Osteoblast (primary cell): ENCODE data around the gene NEUROG1. TPM values are rescaled to one million over a fixed set of nuclear protein-coding genes. Genes with fewer than 3 reads are reported as not detected.

Source experiments
- DNase-seq: peaks from one replicate; pipeline ENCODE4 v3.0.0; 2011; ENCODE audit warnings: low spot score, mixed read lengths; ENCODE audit not compliant: insufficient read length; ENCODE audit errors: missing footprints
- H2AFZ ChIP-seq: 2 replicates; pipeline ENCODE4 v1.6.0; 2011; ENCODE audit warnings: mild to moderate bottlenecking, low read length
- H3K27ac ChIP-seq: 2 replicates; pipeline ENCODE4 v1.5.1; 2011; ENCODE audit warnings: mild to moderate bottlenecking, low read depth, low read length, moderate library complexity
- H3K27me3 ChIP-seq: 2 replicates; pipeline ENCODE4 v1.6.0; 2012; ENCODE audit warnings: mild to moderate bottlenecking, control low read depth, inconsistent platforms, low read length, moderate library complexity; ENCODE audit not compliant: insufficient read depth
- H3K36me3 ChIP-seq: 2 replicates; pipeline ENCODE4 v1.5.1; 2011; ENCODE audit warnings: mild to moderate bottlenecking, low read length, control low read depth, moderate library complexity; ENCODE audit not compliant: insufficient read depth
- H3K4me1 ChIP-seq: 2 replicates; pipeline ENCODE4 v1.5.1; 2011; ENCODE audit warnings: mild to moderate bottlenecking, low read length, control low read depth, moderate library complexity; ENCODE audit not compliant: insufficient read depth
- H3K4me2 ChIP-seq: 2 replicates; pipeline ENCODE4 v1.6.0; 2011; ENCODE audit warnings: mild to moderate bottlenecking, low read length; ENCODE audit not compliant: insufficient read depth
- H3K4me3 ChIP-seq: fragments of 200-600 bp; sonication (generic); 3 replicates; pipeline ENCODE4 v1.5.1; 2012; ENCODE audit warnings: mild to moderate bottlenecking, low read length, inconsistent platforms; ENCODE audit not compliant: insufficient read depth
- H3K79me2 ChIP-seq: 2 replicates; pipeline ENCODE4 v1.6.0; 2012; ENCODE audit warnings: mild to moderate bottlenecking, low read length, control low read depth, inconsistent platforms; ENCODE audit not compliant: insufficient read depth
- H3K9me3 ChIP-seq: 2 replicates; pipeline ENCODE4 v1.5.1; 2011; ENCODE audit warnings: low read depth, low read length, control low read depth
- H4K20me1 ChIP-seq: 2 replicates; pipeline ENCODE4 v1.6.0; 2012; ENCODE audit warnings: mild to moderate bottlenecking, low read length, control low read depth; ENCODE audit not compliant: insufficient read depth
- total RNA-seq: library from RNA; depleted of rRNA; stranded (reverse); fragments of >200 nt; gene quantifications from 2 replicates; pipeline ENCODE4 v1.2.3, GENCODE V29; 2012
- TF ChIP-seq, protein P1 (sequence below): IDR thresholded peaks from 2 replicates; pipeline ENCODE4 v1.5.1; 2011; ENCODE audit warnings: mild to moderate bottlenecking, low read depth, low read length, moderate library complexity; ENCODE audit errors: extremely low read depth

Gene NEUROG1
- total RNA-seq, 1 donor = not detected

DNA sequence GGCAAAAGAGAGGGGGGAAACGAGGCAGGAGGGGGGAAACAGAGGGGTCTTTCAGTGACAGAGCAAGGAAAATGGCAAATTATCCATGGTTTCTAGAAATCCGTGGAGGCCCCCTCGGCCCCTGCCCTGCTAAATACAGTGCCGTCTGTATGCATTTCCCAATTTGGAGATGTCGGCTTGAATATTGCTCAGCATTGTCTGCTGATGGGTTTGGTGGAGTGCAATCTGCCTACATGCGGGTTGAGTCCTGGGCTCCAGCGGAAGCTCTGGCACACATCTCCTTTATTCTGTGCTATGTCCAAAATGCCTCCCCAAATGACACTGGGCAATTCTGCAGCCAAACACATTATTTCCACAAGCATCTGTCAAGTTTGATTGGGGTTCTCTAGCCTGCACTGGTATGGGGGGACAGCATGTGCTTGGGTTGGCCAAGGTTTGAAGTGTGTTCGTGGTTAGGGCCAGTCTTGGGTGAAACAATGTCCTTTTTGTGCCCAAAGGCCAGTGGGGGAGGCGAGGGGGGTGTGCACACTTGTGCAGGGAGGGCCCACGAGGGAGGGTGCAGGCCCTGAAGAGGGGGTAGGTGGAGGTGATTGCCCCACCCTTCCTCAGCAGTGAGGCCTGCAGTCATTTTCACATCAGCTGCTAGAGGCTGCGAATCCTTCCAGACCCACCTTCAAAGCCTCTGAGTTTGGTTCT lies 6.2 kb upstream of the NEUROG1 start:
- TF ChIP-seq, protein P1, sequence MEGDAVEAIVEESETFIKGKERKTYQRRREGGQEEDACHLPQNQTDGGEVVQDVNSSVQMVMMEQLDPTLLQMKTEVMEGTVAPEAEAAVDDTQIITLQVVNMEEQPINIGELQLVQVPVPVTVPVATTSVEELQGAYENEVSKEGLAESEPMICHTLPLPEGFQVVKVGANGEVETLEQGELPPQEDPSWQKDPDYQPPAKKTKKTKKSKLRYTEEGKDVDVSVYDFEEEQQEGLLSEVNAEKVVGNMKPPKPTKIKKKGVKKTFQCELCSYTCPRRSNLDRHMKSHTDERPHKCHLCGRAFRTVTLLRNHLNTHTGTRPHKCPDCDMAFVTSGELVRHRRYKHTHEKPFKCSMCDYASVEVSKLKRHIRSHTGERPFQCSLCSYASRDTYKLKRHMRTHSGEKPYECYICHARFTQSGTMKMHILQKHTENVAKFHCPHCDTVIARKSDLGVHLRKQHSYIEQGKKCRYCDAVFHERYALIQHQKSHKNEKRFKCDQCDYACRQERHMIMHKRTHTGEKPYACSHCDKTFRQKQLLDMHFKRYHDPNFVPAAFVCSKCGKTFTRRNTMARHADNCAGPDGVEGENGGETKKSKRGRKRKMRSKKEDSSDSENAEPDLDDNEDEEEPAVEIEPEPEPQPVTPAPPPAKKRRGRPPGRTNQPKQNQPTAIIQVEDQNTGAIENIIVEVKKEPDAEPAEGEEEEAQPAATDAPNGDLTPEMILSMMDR = no peak
- peaks cover 99% of the 10 kb centered on the region for H3K27me3 ChIP-seq

DNA sequence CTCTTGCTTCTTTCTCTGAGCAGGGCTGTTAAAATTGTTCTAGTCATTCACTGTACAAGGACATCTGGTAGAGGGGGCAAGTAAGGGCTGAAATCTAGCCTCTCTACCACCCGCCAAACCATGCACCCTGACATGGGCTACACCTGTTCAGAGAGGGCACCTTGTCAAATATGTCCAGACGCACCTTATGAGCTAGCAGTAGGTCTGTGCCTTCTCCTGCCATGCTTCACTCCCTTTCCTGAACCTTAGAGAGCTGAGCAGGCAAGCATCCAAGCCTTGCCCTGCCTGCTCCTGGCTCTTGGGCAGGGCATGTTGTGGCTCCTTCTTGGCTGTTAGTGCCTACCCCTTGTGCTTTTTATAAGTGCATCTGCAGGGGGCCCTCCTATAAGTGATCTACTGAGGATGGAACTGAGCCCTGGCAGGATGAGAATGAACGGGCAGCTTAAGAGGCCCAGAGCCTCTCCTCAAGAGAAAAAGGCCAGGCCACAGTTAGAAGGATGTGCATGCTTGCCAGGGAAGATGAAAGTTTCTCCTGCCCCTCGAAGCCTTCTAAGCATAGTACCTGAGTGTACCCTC lies 3.8 kb upstream of the NEUROG1 start:
- Histone ChIP-seq H3K4me2 (no peak overlapping the region), H4K20me1 (no peaks in the 10 kb centered on the region), H3K9me3 (no peaks in the 10 kb centered on the region), H3K4me3 (no peak overlapping the region), H3K4me1 (peaks cover 6% of the 10 kb centered on the region), H2AFZ (no peak overlapping the region), H3K27ac (no peak overlapping the region), H3K79me2 (no peaks in the 10 kb centered on the region), H3K27me3 (peaks cover 99% of the 10 kb centered on the region), H3K36me3 (no peaks in the 10 kb centered on the region)
- TF ChIP-seq, protein P1 = no peak
- DNase-seq = no peak

More for the DNA sequence above, 6.2 kb upstream of the NEUROG1 start:
- H3K27ac ChIP-seq = no peak overlapping the region
- no peaks in the 10 kb centered on the region for H4K20me1 ChIP-seq
- H3K4me1 ChIP-seq = peaks cover 6% of the 10 kb centered on the region
- no peaks in the 10 kb centered on the region for H3K9me3 ChIP-seq
- no peak overlapping the region for H3K4me3 ChIP-seq
- H3K79me2 ChIP-seq = no peaks in the 10 kb centered on the region
- DNase-seq = no peak
- H2AFZ ChIP-seq = no peak overlapping the region
- H3K4me2 ChIP-seq = no peak overlapping the region
- H3K36me3 ChIP-seq = no peaks in the 10 kb centered on the region

DNA sequence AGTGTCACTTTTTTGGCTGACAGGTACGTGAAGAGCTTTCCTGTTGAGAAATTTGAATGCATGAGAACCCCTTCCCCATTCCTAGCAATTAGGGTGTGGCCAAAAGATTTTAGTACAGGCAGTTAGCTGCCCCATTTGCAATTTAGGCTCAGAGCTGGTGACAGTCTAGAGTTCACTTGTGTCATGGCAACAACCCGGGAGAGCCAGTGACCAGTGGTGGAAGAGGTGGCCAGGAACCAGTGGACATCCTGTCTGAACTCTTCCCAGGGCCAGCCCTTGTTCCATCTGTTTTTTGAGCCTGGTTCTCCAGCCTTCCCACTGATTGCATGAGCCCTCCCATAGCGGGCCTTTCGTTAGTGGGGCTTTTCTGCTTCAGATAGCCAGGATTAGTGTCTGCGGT lies 2.5 kb upstream of the NEUROG1 start:
- no peak overlapping the region for H2AFZ ChIP-seq
- H3K79me2 ChIP-seq = no peaks in the 10 kb centered on the region
- TF ChIP-seq, protein P1 = no peak
- no peaks in the 10 kb centered on the region for H3K9me3 ChIP-seq
- no peak overlapping the region for H3K27ac ChIP-seq
- no peak overlapping the region for H3K4me2 ChIP-seq
- H3K27me3 ChIP-seq = peaks cover 98% of the 10 kb centered on the region
- H3K4me3 ChIP-seq = no peak overlapping the region
- H3K4me1 ChIP-seq = no peaks in the 10 kb centered on the region
- H3K36me3 ChIP-seq = no peaks in the 10 kb centered on the region
- H4K20me1 ChIP-seq = no peaks in the 10 kb centered on the region
- DNase-seq = no peak

DNA sequence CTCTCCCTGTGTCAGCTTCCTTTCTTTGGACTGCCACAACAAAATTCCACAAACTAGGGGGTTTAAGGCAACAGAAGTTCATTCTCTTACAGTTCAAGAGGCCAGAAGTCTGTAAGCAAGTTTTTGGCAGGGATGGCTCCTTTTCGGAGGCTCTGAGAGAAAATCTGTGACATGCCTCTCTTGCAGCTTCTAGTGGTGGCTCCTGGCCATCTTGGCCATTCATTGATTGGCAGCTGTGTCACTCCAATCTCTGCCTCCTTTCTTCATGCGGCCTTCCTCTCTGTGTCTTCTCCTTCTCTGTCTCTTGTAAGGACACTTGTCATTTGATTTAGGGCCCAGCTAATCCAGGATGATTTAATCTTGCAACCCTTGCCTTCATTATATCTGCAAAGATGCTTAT lies 2.0 kb upstream of the NEUROG1 start:
- H4K20me1 ChIP-seq = no peaks in the 10 kb centered on the region
- H2AFZ ChIP-seq = no peak overlapping the region
- no peak overlapping the region for H3K27ac ChIP-seq
- no peak for DNase-seq
- no peaks in the 10 kb centered on the region for H3K79me2 ChIP-seq
- H3K4me2 ChIP-seq = no peak overlapping the region
- H3K4me1 ChIP-seq = no peaks in the 10 kb centered on the region
- no peaks in the 10 kb centered on the region for H3K9me3 ChIP-seq
- TF ChIP-seq, protein P1 = no peak
- H3K4me3 ChIP-seq = no peak overlapping the region
- no peaks in the 10 kb centered on the region for H3K36me3 ChIP-seq
- peaks cover 98% of the 10 kb centered on the region for H3K27me3 ChIP-seq
